GM19395 (cell line): ENCODE data around the gene NR3C1.
A peak's percentile ranks its signal among the peaks of the same experiment; 100 is the strongest.

Experiments used
- ATAC-seq: cut with Tn5 transposase; IDR thresholded peaks from one replicate; pipeline ENCODE4 v1.9.1; 2021; ENCODE audit warnings: mild to moderate bottlenecking, moderate library complexity; ENCODE audit not compliant: unreplicated experiment

Gene NR3C1

GRCh38 chr5:143403593-143404415 lies at the start of gene NR3C1:
Gene NR3C1 (minus strand): TSS chr5:143403686. CDS start chr5:143400839, 2,847 bp downstream.
- peak; percentile 58 for ATAC-seq

- ATAC-seq, result no peak
Measured at GRCh38 chr5:143449772-143450171, 46.3 kb upstream of the NR3C1 start.

GRCh38 chr5:143448518-143448917 lies 45.0 kb upstream of the NR3C1 start:
- ATAC-seq, result no peak

GRCh38 chr5:143447983-143448382 lies 44.5 kb upstream of the NR3C1 start:
- ATAC-seq, result no peak

GRCh38 chr5:143446535-143447226 lies 43.2 kb upstream of the NR3C1 start:
- no peak for ATAC-seq

- no peak for ATAC-seq
Measured at GRCh38 chr5:143445776-143446175, 42.3 kb upstream of the NR3C1 start.

GRCh38 chr5:143443330-143443729 lies 39.8 kb upstream of the NR3C1 start:
- no peak for ATAC-seq

GRCh38 chr5:143442385-143442784 lies 38.9 kb upstream of the NR3C1 start:
- ATAC-seq, result no peak

GRCh38 chr5:143440448-143441115 lies 37.1 kb upstream of the NR3C1 start:
- ATAC-seq, result no peak

GRCh38 chr5:143437666-143438273 lies 34.3 kb upstream of the NR3C1 start:
- ATAC-seq, result no peak

- no peak for ATAC-seq
Measured at GRCh38 chr5:143436871-143437270, 33.4 kb upstream of the NR3C1 start.

GRCh38 chr5:143435210-143435657 lies 31.7 kb upstream of the NR3C1 start:
- peak; percentile 95 for ATAC-seq

- ATAC-seq, result peak; percentile 33
Measured at GRCh38 chr5:143434261-143435209, 31.0 kb upstream of the NR3C1 start.

GRCh38 chr5:143433670-143434069 lies 30.2 kb upstream of the NR3C1 start:
- no peak for ATAC-seq

- no peak for ATAC-seq
Measured at GRCh38 chr5:143432658-143433239, 29.3 kb upstream of the NR3C1 start.

GRCh38 chr5:143431789-143432188 lies 28.3 kb upstream of the NR3C1 start:
- no peak for ATAC-seq

GRCh38 chr5:143428738-143429420 lies 25.4 kb upstream of the NR3C1 start:
- no peak for ATAC-seq

GRCh38 chr5:143428155-143428554 lies 24.7 kb upstream of the NR3C1 start:
- no peak for ATAC-seq

- peak; percentile 50 for ATAC-seq
Measured at GRCh38 chr5:143427122-143427735, 23.7 kb upstream of the NR3C1 start.
